ENCODE results near the gene ZEB2. TPM values are rescaled to one million over a fixed set of nuclear protein-coding genes. Genes with fewer than 3 reads are reported as not detected.

Gene ZEB2
- total and polyA plus RNA-seq, 2 of the 13 experiments (the other 11 are each of a cell fraction or from before 2014, with no cell fraction given): 0.07 TPM; not detected in 1

DNA sequence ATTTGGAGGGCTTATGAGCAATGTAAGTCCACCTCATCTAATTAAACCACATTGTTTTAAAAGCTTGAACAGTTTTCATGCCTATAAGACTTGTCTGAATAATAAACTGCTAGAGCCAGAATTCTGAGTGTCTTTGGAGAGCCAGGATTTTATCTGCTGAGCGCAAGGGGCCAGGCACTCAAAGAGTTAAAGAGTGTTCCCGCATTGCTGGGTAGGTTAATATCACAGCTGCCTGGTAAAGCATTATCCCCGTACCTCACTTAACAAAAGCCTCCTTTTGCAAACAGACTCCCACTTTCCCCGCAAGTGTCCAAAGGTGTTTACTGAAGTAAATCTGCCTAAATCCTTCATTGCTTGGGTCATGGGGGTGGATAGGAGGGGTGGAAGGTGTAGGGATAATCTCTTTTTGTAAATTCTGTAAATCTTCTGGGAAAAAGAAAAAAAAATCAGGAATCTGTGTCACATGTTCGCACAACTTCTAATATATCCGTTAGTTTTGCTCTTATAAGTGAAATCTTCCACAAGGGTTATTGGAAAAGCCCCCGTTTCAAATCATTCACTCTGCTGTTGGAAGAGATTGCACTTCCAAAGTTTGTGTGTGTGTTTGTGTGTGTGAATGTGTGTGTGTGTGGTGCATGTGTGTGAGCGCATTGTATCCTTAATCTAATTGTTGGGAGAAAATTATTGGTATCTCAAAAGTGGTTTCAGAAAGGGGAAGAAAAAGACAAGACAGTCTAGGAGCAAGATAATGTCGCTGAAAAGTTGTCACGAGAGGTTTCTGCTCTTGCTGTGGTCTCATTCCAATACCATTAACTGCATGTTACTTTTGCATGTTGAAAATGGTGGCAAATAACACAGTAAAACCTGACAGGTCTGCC is 10.7 kb downstream of the ZEB2 start:
- H3K36me3 ChIP-seq (replicated peaks in 1 of 2; ENCODE audit: control insufficient read depth in 1 of 2, insufficient read depth in 2 of 2, low read length in 2 of 2): no peaks in the 10 kb centered on the region
- H3K9me3 ChIP-seq (ENCODE audit: low read length): no peaks in the 10 kb centered on the region
- TF ChIP-seq, protein P1, sequence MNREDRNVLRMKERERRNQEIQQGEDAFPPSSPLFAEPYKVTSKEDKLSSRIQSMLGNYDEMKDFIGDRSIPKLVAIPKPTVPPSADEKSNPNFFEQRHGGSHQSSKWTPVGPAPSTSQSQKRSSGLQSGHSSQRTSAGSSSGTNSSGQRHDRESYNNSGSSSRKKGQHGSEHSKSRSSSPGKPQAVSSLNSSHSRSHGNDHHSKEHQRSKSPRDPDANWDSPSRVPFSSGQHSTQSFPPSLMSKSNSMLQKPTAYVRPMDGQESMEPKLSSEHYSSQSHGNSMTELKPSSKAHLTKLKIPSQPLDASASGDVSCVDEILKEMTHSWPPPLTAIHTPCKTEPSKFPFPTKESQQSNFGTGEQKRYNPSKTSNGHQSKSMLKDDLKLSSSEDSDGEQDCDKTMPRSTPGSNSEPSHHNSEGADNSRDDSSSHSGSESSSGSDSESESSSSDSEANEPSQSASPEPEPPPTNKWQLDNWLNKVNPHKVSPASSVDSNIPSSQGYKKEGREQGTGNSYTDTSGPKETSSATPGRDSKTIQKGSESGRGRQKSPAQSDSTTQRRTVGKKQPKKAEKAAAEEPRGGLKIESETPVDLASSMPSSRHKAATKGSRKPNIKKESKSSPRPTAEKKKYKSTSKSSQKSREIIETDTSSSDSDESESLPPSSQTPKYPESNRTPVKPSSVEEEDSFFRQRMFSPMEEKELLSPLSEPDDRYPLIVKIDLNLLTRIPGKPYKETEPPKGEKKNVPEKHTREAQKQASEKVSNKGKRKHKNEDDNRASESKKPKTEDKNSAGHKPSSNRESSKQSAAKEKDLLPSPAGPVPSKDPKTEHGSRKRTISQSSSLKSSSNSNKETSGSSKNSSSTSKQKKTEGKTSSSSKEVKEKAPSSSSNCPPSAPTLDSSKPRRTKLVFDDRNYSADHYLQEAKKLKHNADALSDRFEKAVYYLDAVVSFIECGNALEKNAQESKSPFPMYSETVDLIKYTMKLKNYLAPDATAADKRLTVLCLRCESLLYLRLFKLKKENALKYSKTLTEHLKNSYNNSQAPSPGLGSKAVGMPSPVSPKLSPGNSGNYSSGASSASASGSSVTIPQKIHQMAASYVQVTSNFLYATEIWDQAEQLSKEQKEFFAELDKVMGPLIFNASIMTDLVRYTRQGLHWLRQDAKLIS (CRISPR knock-in tag; IDR thresholded peaks at IDR 0.05): no peak
- TF ChIP-seq NFYC (CRISPR knock-in tag; IDR thresholded peaks at IDR 0.05) (no peak), CBX2 (IDR thresholded peaks at IDR 0.05; ENCODE audit: low read depth, low read length) (0 out of 2 replicates have a peak, but pooled peaks have one; percentile 32), CBX2 (CRISPR knock-in tag; IDR thresholded peaks at IDR 0.05; ENCODE audit: low read depth) (no peak), HES4 (CRISPR knock-in tag; IDR thresholded peaks at IDR 0.05; ENCODE audit: borderline replicate concordance) (no peak)
- no peak overlapping the region for H2AFZ ChIP-seq (ENCODE audit: low read length)
- WGBS (ENCODE audit: low lambda C conversion rate): 19% methylated on average over 10 of the region's 10 CpGs
- ATAC-seq (no peak), FAIRE-seq (no peak), DNase-seq (ENCODE audit: low spot score) (no peak)
- no peak overlapping the region for H3K4me3 ChIP-seq (replicated peaks in 1 of 3; ENCODE audit: insufficient read depth in 1 of 3, low read depth in 2 of 3, low read length in 3 of 3)
- intact Hi-C loops (cut with micrococcal nuclease; ENCODE audit: unreplicated experiment): no loop called here
- POLR2A ChIA-PET: no interaction called here
- H4K20me1 ChIP-seq (ENCODE audit: insufficient read depth, low read length): no peaks in the 10 kb centered on the region
- no peaks in the 10 kb centered on the region for H3K79me2 ChIP-seq (ENCODE audit: insufficient read depth, low read length)
- H3K4me2 ChIP-seq (ENCODE audit: low read depth, low read length): no peak overlapping the region
- no peak overlapping the region for H3K9ac ChIP-seq (ENCODE audit: insufficient read depth, low read depth, low read length)
- no peak overlapping the region for H3K27ac ChIP-seq (ENCODE audit: extremely low read length, insufficient read depth, low read length)
- H3K4me1 ChIP-seq (ENCODE audit: insufficient read depth, low read length): no peaks in the 10 kb centered on the region
- in situ Hi-C loops (cut with HindIII; ENCODE audit: extremely low pct_ligation_motif_present, low pct_unique_long_range_greater_than_20kb): no loop called here
- CTCF ChIA-PET (ENCODE audit: low intra/inter-chr PET ratio, low total read pairs): no interaction called here
- peaks cover 2 to 64% of the 10 kb centered on the region in 2 experiments; a peak in 4 of 5 replicates for H3K27me3 ChIP-seq (ENCODE audit: control insufficient read depth in 1 of 2, insufficient read depth in 2 of 2, low read length in 2 of 2)
- no TSS peak for BruUV-seq (replicated peaks)

Measured in HepG2 (cell line).